B cell (primary cell): Measurements from ENCODE around the gene CCDC9B. TPM values are rescaled to one million over a fixed set of nuclear protein-coding genes. Genes with fewer than 3 reads are reported as not detected.
A peak's percentile ranks its signal among the peaks of the same experiment; 100 is the strongest.

ENCODE experiments used
- ATAC-seq: fragments of 200-7000 bp; cut with Tn5 transposase; one replicate; pipeline ENCODE4 v1.10.0; 2021; ENCODE audit warnings: low read depth, mild to moderate bottlenecking, moderate number of reproducible peaks, moderate library complexity
- CTCF ChIA-PET: fragments of 350-600 bp; sonication (Branson Sonifier 250); formaldehyde crosslinking; loops from one replicate; lab custom pipeline; 2021; ENCODE audit warnings: antibody characterized with exemption, inconsistent platforms; lab: Charles Lee
- POLR2A ChIA-PET: fragments of 350-600 bp; sonication (Branson Sonifier 250); formaldehyde crosslinking; loops from one replicate; lab custom pipeline; 2021; ENCODE audit warnings: antibody characterized with exemption; lab: Charles Lee
- DNase-seq: peaks from one replicate; pipeline ENCODE4 v3.0.0; 2013
- H2AFZ ChIP-seq: 2 replicates; pipeline ENCODE4 v1.6.1; 2012; ENCODE audit warnings: mild to moderate bottlenecking, low read depth, low read length; ENCODE audit not compliant: insufficient read depth, poor library complexity, severe bottlenecking
- H3K27ac ChIP-seq, 2 donors: 1 replicate in 1 of 2; 2 replicates in 1 of 2; pipeline ENCODE4 v1.5.1; 2012 to 2013; ENCODE audit warnings: low read length in 2 of 2, mild to moderate bottlenecking in 2 of 2, moderate library complexity in 1 of 2
- H3K27me3 ChIP-seq, 4 experiments: fragments of 200-600 bp in 1 of 4; sonication (generic) in 1 of 4; replicated peaks in 1 of 4; 1 replicate in 2 of 4; 2 replicates in 2 of 4; pipeline versions ENCODE4 v1.6.1 to v1.7.0; 2013 to 2016; ENCODE audit warnings: low read length in 3 of 4, mild to moderate bottlenecking in 2 of 4, mixed read lengths in 1 of 4, moderate library complexity in 1 of 4; ENCODE audit not compliant: insufficient read depth in 4 of 4, control insufficient read depth in 3 of 4; ENCODE audit errors: control extremely low read depth in 1 of 4
- H3K36me3 ChIP-seq, 2 experiments: replicated peaks in 1 of 2; 1 replicate in 1 of 2; 2 replicates in 1 of 2; pipeline versions ENCODE4 v1.6.1 to v1.7.1; 2013; ENCODE audit warnings: low read length in 1 of 2; ENCODE audit not compliant: insufficient read depth in 2 of 2, control insufficient read depth in 1 of 2; ENCODE audit errors: control extremely low read depth in 1 of 2, extremely low read depth in 1 of 2
- H3K4me1 ChIP-seq, 2 donors: fragments of 200-600 bp in 1 of 2; sonication (generic) in 1 of 2; 1 replicate in 1 of 2; 2 replicates in 1 of 2; pipeline versions ENCODE4 v1.5.1 to v1.6.1; 2013 to 2017; ENCODE audit warnings: low read length in 2 of 2; ENCODE audit not compliant: control insufficient read depth in 2 of 2, insufficient read depth in 2 of 2
- H3K4me2 ChIP-seq: replicated peaks from 2 replicates; pipeline ENCODE3; 2012; ENCODE audit warnings: mild to moderate bottlenecking, low read depth, low read length; ENCODE audit not compliant: poor library complexity, severe bottlenecking
- H3K4me3 ChIP-seq, 5 experiments: fragments of 200-600 bp in 1 of 5; sonication (generic) in 1 of 5; 1 replicate in 3 of 5; 2 replicates in 2 of 5; pipeline versions ENCODE4 v1.5.1 to v1.7.0; 2011 to 2016; ENCODE audit warnings: low read length in 4 of 5, mild to moderate bottlenecking in 4 of 5, low read depth in 2 of 5, control low read depth in 1 of 5, moderate library complexity in 1 of 5; ENCODE audit not compliant: insufficient read depth in 1 of 5; ENCODE audit errors: control extremely low read depth in 1 of 5, extremely low read depth in 1 of 5
- H3K79me2 ChIP-seq: fragments of 200-600 bp; sonication (generic); one replicate; pipeline ENCODE4 v1.6.0; 2016; ENCODE audit warnings: low read length; ENCODE audit not compliant: control insufficient read depth, insufficient read depth
- H3K9ac ChIP-seq: fragments of 200-600 bp; sonication (generic); 2 replicates; pipeline ENCODE4 v1.6.1; 2017; ENCODE audit warnings: mild to moderate bottlenecking, low read length, moderate library complexity
- H3K9me3 ChIP-seq, 3 donors: one replicate each; pipeline versions ENCODE4 v1.6.1 to v1.7.1; 2013; ENCODE audit warnings: low read length in 2 of 3; ENCODE audit not compliant: control insufficient read depth in 2 of 3, insufficient read depth in 1 of 3; ENCODE audit errors: control extremely low read depth in 1 of 3
- H4K20me1 ChIP-seq: 2 replicates; pipeline ENCODE4 v1.6.0; 2012; ENCODE audit warnings: mild to moderate bottlenecking, low read length; ENCODE audit not compliant: insufficient read depth, control insufficient read depth, poor library complexity, severe bottlenecking
- H3K27ac Mint-ChIP-seq: one replicate; pipeline ENCODE4 v1.8.0; 2021; ENCODE audit warnings: mixed read lengths
- H3K27me3 Mint-ChIP-seq: one replicate; pipeline ENCODE4 v1.8.0; 2021; ENCODE audit warnings: mixed read lengths
- H3K4me1 Mint-ChIP-seq: one replicate; pipeline ENCODE4 v1.8.0; 2021; ENCODE audit warnings: mixed read lengths
- H3K4me3 Mint-ChIP-seq: one replicate; pipeline ENCODE4 v1.8.0; 2021; ENCODE audit warnings: mixed read lengths
- H3K9me3 Mint-ChIP-seq: one replicate; pipeline ENCODE4 v1.8.0; 2022; ENCODE audit warnings: mixed read lengths; ENCODE audit not compliant: insufficient read depth
- EZH2 ChIP-seq: IDR thresholded peaks from 2 replicates; pipeline ENCODE4 v1.6.1; 2012; ENCODE audit warnings: borderline replicate concordance, low read depth, mild to moderate bottlenecking, moderate library complexity, low read length; ENCODE audit not compliant: insufficient read depth, poor library complexity, severe bottlenecking
- WGBS: methylation state at CpG from one replicate; pipeline ENCODE4 v1.1.5; 2013; ENCODE audit warnings: missing lambda C conversion rate; ENCODE audit not compliant: insufficient coverage; 5-methylcytosine and 5-hydroxymethylcytosine counted together
- intact Hi-C: fragments of 100-400 bp; cut with micrococcal nuclease; formaldehyde crosslinking; loops from one replicate; pipeline ENCODE4 v1.10.0; 2022
- polyA plus RNA-seq: library from polyadenylated mRNA; depleted of rRNA; stranded (reverse); fragments of >200 nt; gene quantifications from 2 replicates; pipeline ENCODE4 v1.2.3, GENCODE V29; 2012
- total RNA-seq, 2 donors: library from RNA; stranded (reverse); fragments of 120-200 nt in 1 of 2; gene quantifications; 1 replicate in 1 of 2; 2 replicates in 1 of 2; pipeline versions ENCODE4 v1.2.3 to v1.2.4, GENCODE V29; 2013 to 2022
- TF ChIP-seq, protein P1 (sequence below): fragments of 200-600 bp; IDR thresholded peaks from one replicate; pipeline ENCODE4 v1.8.0; 2022; ENCODE audit warnings: antibody characterized with exemption, mild to moderate bottlenecking

The CCDC9B gene
- total and polyA plus RNA-seq, 2 donors (not counting 1 experiment from before 2014, with no cell fraction given): 1.6 to 2.4 TPM

DNA sequence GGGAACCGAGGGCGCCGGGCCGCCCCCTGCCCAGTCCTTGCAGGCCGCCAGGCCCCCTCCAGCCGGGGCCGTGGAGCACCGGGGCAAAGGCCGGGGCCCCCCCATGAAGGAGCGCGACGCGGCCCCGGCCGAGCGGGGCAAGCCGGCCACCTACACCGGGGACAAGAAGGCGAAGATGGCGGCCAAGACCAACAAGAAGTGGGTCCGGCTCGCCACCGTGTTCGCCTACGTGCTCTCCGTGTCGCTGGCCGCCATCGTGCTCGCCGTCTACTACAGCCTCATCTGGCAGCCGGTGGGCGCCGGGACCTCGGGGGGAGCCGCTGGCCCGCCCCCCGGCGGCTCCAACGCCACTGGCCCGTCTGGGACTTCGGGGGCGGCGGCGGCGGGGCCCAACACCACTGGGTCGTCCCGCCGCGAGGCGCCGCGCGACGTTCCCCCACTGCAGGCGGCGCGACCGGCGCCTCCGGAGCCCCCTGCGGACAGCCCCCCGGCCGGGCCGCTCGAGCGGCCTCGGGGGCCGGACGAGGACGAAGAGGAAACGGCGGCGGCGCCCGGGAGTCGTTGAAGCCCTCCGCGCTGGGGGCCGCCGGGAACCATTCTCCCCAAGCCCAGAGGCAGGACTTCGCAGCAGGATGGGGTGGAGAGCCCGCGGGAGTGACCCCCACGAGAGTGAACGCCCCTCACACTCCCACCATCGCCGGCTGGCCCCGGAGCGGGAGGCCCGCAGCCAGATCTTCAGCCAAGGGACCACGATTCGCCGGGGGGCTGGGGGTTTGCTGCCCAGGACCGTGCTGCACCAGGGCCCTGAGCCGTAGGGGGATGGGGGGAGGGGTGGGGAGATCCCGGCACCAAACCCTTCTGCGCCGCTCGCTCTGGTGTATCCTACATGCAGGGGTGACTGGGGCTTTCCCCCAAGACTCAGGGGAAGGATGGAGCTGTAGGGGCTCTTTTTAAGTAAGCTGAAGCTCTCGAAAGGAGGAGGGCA is 16.5 kb downstream of the CCDC9B start:
- H3K4me1 Mint-ChIP-seq: peaks cover 29% of the 10 kb centered on the region
- ChIA-PET POLR2A (interaction anchor here (1.2 to 1.5 kb wide), 3 partner anchors 16 to 19 kb away, joined by 4 to 14 read pairs (median 5); partner anchors contain the start of gene PLCB2), CTCF (interaction anchor here (0.8 to 8.5 kb wide), 11 partner anchors 12 to 907 kb away, joined by 3 to 221 read pairs (median 8); partner anchors contain the start of genes CCDC9B, CHP1 and PLCB2)
- H3K4me3 Mint-ChIP-seq: peak overlapping the region; percentile 85
- no peaks in the 10 kb centered on the region for H3K9me3 Mint-ChIP-seq
- H3K27me3 ChIP-seq: peaks cover 0 to 2% (median 0%) of the 10 kb centered on the region in 4 experiments
- H3K4me3 ChIP-seq: peak overlapping the region; percentile 38 to 71 (median 59)
- ATAC-seq: no peak
- H3K4me2 ChIP-seq: peak overlapping the region; percentile 92
- intact Hi-C loops: loop anchor here (1.0 to 5.0 kb wide), 11 partner anchors 14 to 907 kb away; partner anchors contain the start of genes ANKRD63, BMF, BUB1B and CHP1
- H3K27me3 Mint-ChIP-seq: no peaks in the 10 kb centered on the region
- WGBS: under 1% methylated on average over 99 of the region's 101 CpGs
- peak overlapping the region; percentile 61 for H2AFZ ChIP-seq
- peak; percentile 62 for DNase-seq
- H3K79me2 ChIP-seq: no peaks in the 10 kb centered on the region
- peak overlapping the region; percentile 50 for H3K27ac Mint-ChIP-seq
- TF ChIP-seq, protein P1, sequence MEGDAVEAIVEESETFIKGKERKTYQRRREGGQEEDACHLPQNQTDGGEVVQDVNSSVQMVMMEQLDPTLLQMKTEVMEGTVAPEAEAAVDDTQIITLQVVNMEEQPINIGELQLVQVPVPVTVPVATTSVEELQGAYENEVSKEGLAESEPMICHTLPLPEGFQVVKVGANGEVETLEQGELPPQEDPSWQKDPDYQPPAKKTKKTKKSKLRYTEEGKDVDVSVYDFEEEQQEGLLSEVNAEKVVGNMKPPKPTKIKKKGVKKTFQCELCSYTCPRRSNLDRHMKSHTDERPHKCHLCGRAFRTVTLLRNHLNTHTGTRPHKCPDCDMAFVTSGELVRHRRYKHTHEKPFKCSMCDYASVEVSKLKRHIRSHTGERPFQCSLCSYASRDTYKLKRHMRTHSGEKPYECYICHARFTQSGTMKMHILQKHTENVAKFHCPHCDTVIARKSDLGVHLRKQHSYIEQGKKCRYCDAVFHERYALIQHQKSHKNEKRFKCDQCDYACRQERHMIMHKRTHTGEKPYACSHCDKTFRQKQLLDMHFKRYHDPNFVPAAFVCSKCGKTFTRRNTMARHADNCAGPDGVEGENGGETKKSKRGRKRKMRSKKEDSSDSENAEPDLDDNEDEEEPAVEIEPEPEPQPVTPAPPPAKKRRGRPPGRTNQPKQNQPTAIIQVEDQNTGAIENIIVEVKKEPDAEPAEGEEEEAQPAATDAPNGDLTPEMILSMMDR: no peak
- TF ChIP-seq EZH2: no peak
- no peak overlapping the region for H3K27ac ChIP-seq
- H3K9ac ChIP-seq: peak overlapping the region; percentile 66
- peaks cover 21 to 25% of the 10 kb centered on the region in 2 donors for H3K4me1 ChIP-seq
- H4K20me1 ChIP-seq: no peaks in the 10 kb centered on the region
- no peaks in the 10 kb centered on the region for H3K36me3 ChIP-seq
- peaks cover 0 to 2% (median 0%) of the 10 kb centered on the region in 3 donors for H3K9me3 ChIP-seq
